Vagina (tissue), 2 donors: ENCODE data around the gene ADGRV1. TPM values are rescaled to one million over a fixed set of nuclear protein-coding genes. Genes with fewer than 3 reads are reported as not detected.
"Not testable (repeated sequence)": the region's sequence is repeated elsewhere in the genome, so short reads cannot be mapped to it uniquely, and the experiment has no call there.

ENCODE experiments used
- DNase-seq, 2 donors: peaks; one replicate each; pipeline ENCODE4 v3.0.0-alpha.2; 2017; ENCODE audit errors: extremely low spot score in 2 of 2
- H3K27ac ChIP-seq: fragments of 200-600 bp; sonication (generic); one replicate; pipeline ENCODE4 v1.5.1; 2019
- H3K27me3 ChIP-seq: fragments of 200-600 bp; sonication (generic); one replicate; pipeline ENCODE4 v1.5.1; 2019
- H3K36me3 ChIP-seq, 2 donors: fragments of 200-600 bp; sonication (generic); one replicate each; pipeline ENCODE4 v1.5.1; 2017 to 2019
- H3K4me1 ChIP-seq: fragments of 200-600 bp; sonication (generic); one replicate; pipeline ENCODE4 v1.5.1; 2019
- H3K4me3 ChIP-seq, 2 donors: fragments of 200-600 bp; sonication (generic); 1 replicate in 1 of 2; 2 replicates in 1 of 2; pipeline ENCODE4 v1.5.1; 2016 to 2019
- H3K9me3 ChIP-seq: fragments of 200-600 bp; sonication (generic); one replicate; pipeline ENCODE4 v1.5.1; 2019
- POLR2A ChIP-seq, 2 donors: fragments of 450-650 bp; IDR thresholded peaks; one replicate each; pipeline ENCODE4 v1.6.1; 2017; ENCODE audit warnings: antibody characterized with exemption in 2 of 2, mild to moderate bottlenecking in 2 of 2, moderate library complexity in 2 of 2
- POLR2AphosphoS5 ChIP-seq, 2 donors: sonication (generic); formaldehyde crosslinking; IDR thresholded peaks; one replicate each; pipeline ENCODE4 v1.9.0; 2017; ENCODE audit warnings: antibody characterized with exemption in 2 of 2, mild to moderate bottlenecking in 2 of 2, low read depth in 1 of 2; ENCODE audit not compliant: insufficient read depth in 1 of 2
- intact Hi-C: fragments of 100-400 bp; cut with DNase I; formaldehyde crosslinking; loops from one replicate; pipeline ENCODE4 v1.15.1; 2023
- total RNA-seq: library from RNA; depleted of rRNA; stranded (reverse); fragments of >200 nt; gene quantifications from one replicate; pipeline ENCODE4 v1.2.3, GENCODE V29; 2016
- TF ChIP-seq, protein P1 (sequence below), 3 experiments: fragments of 450-650 bp in 2 of 3; fragments of 200-600 bp in 1 of 3; sonication (generic) in 1 of 3; IDR thresholded peaks; one replicate each; pipeline ENCODE4 v1.5.1; 2017 to 2019; ENCODE audit warnings: antibody characterized with exemption in 3 of 3, mild to moderate bottlenecking in 2 of 3, moderate library complexity in 2 of 3

ADGRV1 gene
- total RNA-seq, 1 donor from 2014 or later, result 10.6 TPM

- Histone ChIP-seq H3K9me3 (no peaks in the 10 kb centered on the region), H3K27ac (no peak overlapping the region), H3K36me3 (no peaks in the 10 kb centered on the region), H3K4me3 (no peak overlapping the region), H3K4me1 (no peaks in the 10 kb centered on the region), H3K27me3 (no peaks in the 10 kb centered on the region)
- intact Hi-C loops, result no loop called here
- TF ChIP-seq POLR2A (IDR thresholded peaks at IDR 0.05) (no peak), POLR2AphosphoS5 (IDR thresholded peaks at IDR 0.05; ENCODE audit: insufficient read depth in 1 of 2, low read depth in 1 of 2) (no peak)
- TF ChIP-seq, protein P1, sequence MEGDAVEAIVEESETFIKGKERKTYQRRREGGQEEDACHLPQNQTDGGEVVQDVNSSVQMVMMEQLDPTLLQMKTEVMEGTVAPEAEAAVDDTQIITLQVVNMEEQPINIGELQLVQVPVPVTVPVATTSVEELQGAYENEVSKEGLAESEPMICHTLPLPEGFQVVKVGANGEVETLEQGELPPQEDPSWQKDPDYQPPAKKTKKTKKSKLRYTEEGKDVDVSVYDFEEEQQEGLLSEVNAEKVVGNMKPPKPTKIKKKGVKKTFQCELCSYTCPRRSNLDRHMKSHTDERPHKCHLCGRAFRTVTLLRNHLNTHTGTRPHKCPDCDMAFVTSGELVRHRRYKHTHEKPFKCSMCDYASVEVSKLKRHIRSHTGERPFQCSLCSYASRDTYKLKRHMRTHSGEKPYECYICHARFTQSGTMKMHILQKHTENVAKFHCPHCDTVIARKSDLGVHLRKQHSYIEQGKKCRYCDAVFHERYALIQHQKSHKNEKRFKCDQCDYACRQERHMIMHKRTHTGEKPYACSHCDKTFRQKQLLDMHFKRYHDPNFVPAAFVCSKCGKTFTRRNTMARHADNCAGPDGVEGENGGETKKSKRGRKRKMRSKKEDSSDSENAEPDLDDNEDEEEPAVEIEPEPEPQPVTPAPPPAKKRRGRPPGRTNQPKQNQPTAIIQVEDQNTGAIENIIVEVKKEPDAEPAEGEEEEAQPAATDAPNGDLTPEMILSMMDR (IDR thresholded peaks at IDR 0.05), result no peak
- DNase-seq, result no peak
Measured at GRCh38 chr5:90813392-90813791, 254.8 kb downstream of the ADGRV1 start.

- H3K27me3 ChIP-seq, H3K9me3 ChIP-seq, H3K36me3 ChIP-seq, DNase-seq, H3K27ac ChIP-seq, intact Hi-C loops, H3K4me3 ChIP-seq, H3K4me1 ChIP-seq: not testable (repeated sequence)
Measured at GRCh38 chr5:90822062-90822461, 263.5 kb downstream of the ADGRV1 start.

GRCh38 chr5:90824436-90824835, 265.8 kb downstream of the ADGRV1 start:
- intact Hi-C loops, result no loop called here
- TF ChIP-seq POLR2AphosphoS5 (IDR thresholded peaks at IDR 0.05; ENCODE audit: insufficient read depth in 1 of 2, low read depth in 1 of 2), result no peak
- TF ChIP-seq POLR2A (IDR thresholded peaks at IDR 0.05), result no peak
- TF ChIP-seq, protein P1 (IDR thresholded peaks at IDR 0.05), result no peak
- H3K4me1 ChIP-seq, result no peaks in the 10 kb centered on the region
- no peak overlapping the region for H3K4me3 ChIP-seq
- DNase-seq, result no peak
- no peaks in the 10 kb centered on the region for H3K9me3 ChIP-seq
- H3K27ac ChIP-seq, result no peak overlapping the region
- H3K36me3 ChIP-seq, result no peaks in the 10 kb centered on the region
- H3K27me3 ChIP-seq, result no peaks in the 10 kb centered on the region

GRCh38 chr5:90830058-90830457, 271.5 kb downstream of the ADGRV1 start:
- peaks cover 6% of the 10 kb centered on the region for H3K4me1 ChIP-seq
- H3K9me3 ChIP-seq, result no peaks in the 10 kb centered on the region
- TF ChIP-seq, protein P1 (IDR thresholded peaks at IDR 0.05), result no peak
- TF ChIP-seq POLR2AphosphoS5 (IDR thresholded peaks at IDR 0.05; ENCODE audit: insufficient read depth in 1 of 2, low read depth in 1 of 2), result no peak
- no peak for TF ChIP-seq POLR2A (IDR thresholded peaks at IDR 0.05)
- no peaks in the 10 kb centered on the region for H3K36me3 ChIP-seq
- H3K27ac ChIP-seq, result no peak overlapping the region
- H3K27me3 ChIP-seq, result no peaks in the 10 kb centered on the region
- H3K4me3 ChIP-seq, result no peak overlapping the region
- no peak for DNase-seq
- intact Hi-C loops, result no loop called here

DNA sequence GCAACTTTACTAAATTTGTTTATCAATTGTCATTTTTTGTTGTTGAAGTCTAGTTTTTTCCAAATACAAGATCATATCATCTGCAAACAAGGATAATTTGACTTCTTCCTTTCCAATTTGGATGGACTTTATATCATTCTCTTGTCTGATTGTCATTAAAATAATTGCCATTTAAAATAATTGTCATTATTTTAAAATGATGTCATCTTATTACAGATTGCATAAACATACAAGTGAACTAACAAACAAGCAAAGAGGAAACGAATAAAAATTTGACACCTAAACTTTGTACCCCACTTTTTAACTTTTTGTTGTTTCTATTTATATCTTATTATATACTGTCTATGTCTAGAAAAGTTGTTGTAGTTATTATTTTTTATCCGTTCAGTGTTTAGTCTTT, 275.2 kb downstream of the ADGRV1 start:
- no peak for DNase-seq
- Histone ChIP-seq H3K27ac (no peak overlapping the region), H3K27me3 (no peaks in the 10 kb centered on the region), H3K4me1 (peaks cover 6% of the 10 kb centered on the region), H3K4me3 (no peak overlapping the region), H3K9me3 (no peaks in the 10 kb centered on the region), H3K36me3 (no peaks in the 10 kb centered on the region)
- TF ChIP-seq, protein P1 (IDR thresholded peaks at IDR 0.05), result no peak
- TF ChIP-seq POLR2AphosphoS5 (IDR thresholded peaks at IDR 0.05; ENCODE audit: insufficient read depth in 1 of 2, low read depth in 1 of 2) (no peak), POLR2A (IDR thresholded peaks at IDR 0.05) (no peak)
- intact Hi-C loops, result no loop called here

DNA sequence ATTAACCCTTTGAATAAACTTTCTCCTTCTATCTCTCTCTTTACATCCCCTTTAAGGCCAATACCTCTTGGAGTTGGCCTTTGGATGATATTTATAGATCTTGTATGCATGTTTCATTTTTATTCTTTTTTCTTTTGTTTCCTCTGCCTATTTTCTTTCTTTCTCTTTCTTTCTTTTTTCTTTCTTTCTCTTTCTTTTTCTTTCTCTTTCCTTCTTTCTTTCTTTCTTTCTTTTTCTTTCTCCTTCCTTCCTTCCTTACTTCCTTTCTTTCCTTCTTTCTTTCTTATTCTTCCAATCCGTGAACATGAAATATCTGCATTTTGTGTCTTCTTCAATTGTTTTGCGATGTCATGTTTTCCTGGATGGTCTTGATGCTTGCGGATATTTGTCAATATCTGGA, 276.1 kb downstream of the ADGRV1 start:
- Histone ChIP-seq H3K27me3 (no peaks in the 10 kb centered on the region), H3K4me3 (no peak overlapping the region), H3K9me3 (no peaks in the 10 kb centered on the region), H3K4me1 (peaks cover 6% of the 10 kb centered on the region), H3K27ac (no peak overlapping the region), H3K36me3 (no peaks in the 10 kb centered on the region)
- no peak for DNase-seq
- no peak for TF ChIP-seq POLR2A (IDR thresholded peaks at IDR 0.05)
- TF ChIP-seq, protein P1 (IDR thresholded peaks at IDR 0.05), result no peak
- TF ChIP-seq POLR2AphosphoS5 (IDR thresholded peaks at IDR 0.05; ENCODE audit: insufficient read depth in 1 of 2, low read depth in 1 of 2), result no peak
- intact Hi-C loops, result no loop called here
